Sigmoid colon (tissue), 7 donors: Measurements from ENCODE around the gene RPP25L. TPM values are rescaled to one million over a fixed set of nuclear protein-coding genes. Genes with fewer than 3 reads are reported as not detected.

Source experiments
- DNase-seq: peaks from one replicate; pipeline ENCODE4 v3.0.0-alpha.2; 2019
- H3K27ac ChIP-seq, 4 donors: fragments of 200-600 bp; sonication (generic); one replicate each; pipeline ENCODE4 v1.5.1; 2016 to 2019; ENCODE audit warnings: mild to moderate bottlenecking in 1 of 4
- H3K27me3 ChIP-seq, 3 donors: fragments of 200-600 bp; sonication (generic); one replicate each; pipeline ENCODE4 v1.5.1; 2019; ENCODE audit warnings: mild to moderate bottlenecking in 1 of 3
- H3K36me3 ChIP-seq, 4 donors: fragments of 200-600 bp; sonication (generic); one replicate each; pipeline ENCODE4 v1.5.1; 2016 to 2019
- H3K4me1 ChIP-seq, 4 donors: fragments of 200-600 bp; sonication (generic); one replicate each; pipeline ENCODE4 v1.5.1; 2017 to 2019
- H3K4me3 ChIP-seq, 4 donors: fragments of 200-600 bp; sonication (generic); one replicate each; pipeline ENCODE4 v1.5.1; 2017 to 2019; ENCODE audit warnings: mild to moderate bottlenecking in 2 of 4, moderate library complexity in 1 of 4
- H3K9me3 ChIP-seq, 4 donors: fragments of 200-600 bp in 3 of 4; sonication (generic) in 3 of 4; one replicate each; pipeline versions ENCODE4 v1.5.1 to v1.6.1; 2013 to 2019
- CTCF ChIP-seq, 4 experiments: fragments of 450-650 bp in 3 of 4; fragments of 200-600 bp in 1 of 4; IDR thresholded peaks; one replicate each; pipeline ENCODE4 v1.5.1; 2016 to 2019; ENCODE audit warnings: antibody characterized with exemption in 4 of 4, mild to moderate bottlenecking in 3 of 4, moderate library complexity in 2 of 4
- EP300 ChIP-seq, 4 donors: sonication (generic); formaldehyde crosslinking; IDR thresholded peaks; one replicate each; pipeline ENCODE4 v1.6.1; 2017; ENCODE audit warnings: antibody characterized with exemption in 4 of 4
- POLR2A ChIP-seq, 2 donors: fragments of 450-650 bp; IDR thresholded peaks; one replicate each; pipeline ENCODE4 v1.6.1; 2016; ENCODE audit warnings: antibody characterized with exemption in 2 of 2, mild to moderate bottlenecking in 2 of 2, moderate library complexity in 2 of 2
- POLR2AphosphoS5 ChIP-seq, 4 donors: sonication (generic); formaldehyde crosslinking; IDR thresholded peaks; one replicate each; pipeline ENCODE4 v1.6.1; 2017; ENCODE audit warnings: antibody characterized with exemption in 4 of 4
- WGBS, 2 donors: extraction: QIAGEN DNeasy Blood & Tissue Kit; methylation state at CpG; one replicate each; pipeline ENCODE4 v1.1.7; 2013; 5-methylcytosine and 5-hydroxymethylcytosine counted together
- intact Hi-C: fragments of 100-400 bp; cut with DNase I; formaldehyde crosslinking; loops from one replicate; pipeline ENCODE4 v1.15.1; 2023
- polyA plus RNA-seq, 3 donors: library from polyadenylated mRNA; stranded (reverse); fragments of 200-250 nt; gene quantifications; one replicate each; pipeline ENCODE4 v1.2.3, GENCODE V29; 2013
- total RNA-seq, 4 donors: library from RNA; depleted of rRNA; stranded (reverse); fragments of >200 nt; gene quantifications; one replicate each; pipeline ENCODE4 v1.1.0, GENCODE V29; 2016
- donor health status: healthy with polysubstance abuse.
- donor health status: Bipolar disorder and iron deficiency.
- donor health status: healthy.

RPP25L gene
- total and polyA plus RNA-seq, 7 donors = 23.3 to 72.1 (median 44.3) TPM

GRCh38 chr9:34572092-34572491 is 39.8 kb downstream of the RPP25L start:
- intact Hi-C loops = no loop called here
- Histone ChIP-seq H3K27ac (no peak overlapping the region), H3K36me3 (no peaks in the 10 kb centered on the region), H3K27me3 (peaks cover 0 to 25% (median 3%) of the 10 kb centered on the region in 3 donors), H3K4me3 (no peak overlapping the region), H3K4me1 (peaks cover 0 to 17% (median 9%) of the 10 kb centered on the region in 4 donors), H3K9me3 (no peaks in the 10 kb centered on the region)
- TF ChIP-seq POLR2A (IDR thresholded peaks at IDR 0.05) = no peak
- no peak for TF ChIP-seq EP300 (IDR thresholded peaks at IDR 0.05)
- TF ChIP-seq POLR2AphosphoS5 (IDR thresholded peaks at IDR 0.05) = no peak
- TF ChIP-seq CTCF (IDR thresholded peaks at IDR 0.05) = no peak
- DNase-seq = no peak

GRCh38 chr9:34571481-34571810 is 40.5 kb downstream of the RPP25L start:
- intact Hi-C loops = no loop called here
- WGBS, 2 donors = 40 to 72% methylated on average over 12 of the region's 12 CpGs
- peaks cover 0 to 17% (median 9%) of the 10 kb centered on the region in 4 donors for H3K4me1 ChIP-seq

GRCh38 chr9:34570809-34571480 is 41.0 kb downstream of the RPP25L start:
- Histone ChIP-seq H3K4me1 (peaks cover 0 to 17% (median 9%) of the 10 kb centered on the region in 4 donors), H3K27ac (peak overlapping the region in 2 of 4 donors; percentile 21 to 26), H3K9me3 (no peaks in the 10 kb centered on the region), H3K27me3 (peaks cover 0 to 15% (median 0%) of the 10 kb centered on the region in 3 donors), H3K36me3 (no peaks in the 10 kb centered on the region), H3K4me3 (no peak overlapping the region)
- DNase-seq = no peak
- intact Hi-C loops = no loop called here
- TF ChIP-seq POLR2A (IDR thresholded peaks at IDR 0.05) = no peak
- no peak for TF ChIP-seq CTCF (IDR thresholded peaks at IDR 0.05)
- TF ChIP-seq EP300 (IDR thresholded peaks at IDR 0.05) = no peak
- TF ChIP-seq POLR2AphosphoS5 (IDR thresholded peaks at IDR 0.05) = no peak
- WGBS, 2 donors = 70 to 79% methylated on average over 7 of the region's 7 CpGs

More at GRCh38 chr9:34571481-34571810, 40.5 kb downstream of the RPP25L start:
- H3K9me3 ChIP-seq = no peaks in the 10 kb centered on the region
- no peak overlapping the region for H3K4me3 ChIP-seq
- no peaks in the 10 kb centered on the region for H3K36me3 ChIP-seq
- H3K27ac ChIP-seq = no peak overlapping the region
- H3K27me3 ChIP-seq = peaks cover 0 to 18% (median 0%) of the 10 kb centered on the region in 3 donors
- DNase-seq = no peak
- TF ChIP-seq EP300 (IDR thresholded peaks at IDR 0.05) (no peak), CTCF (IDR thresholded peaks at IDR 0.05) (no peak), POLR2AphosphoS5 (IDR thresholded peaks at IDR 0.05) (no peak), POLR2A (IDR thresholded peaks at IDR 0.05) (no peak)

GRCh38 chr9:34570376-34570775 is 41.5 kb downstream of the RPP25L start:
- no peaks in the 10 kb centered on the region for H3K9me3 ChIP-seq
- TF ChIP-seq POLR2AphosphoS5 (IDR thresholded peaks at IDR 0.05) = peak in 3 of 4 donors; percentile 51 to 79 (median 59)
- no peak for TF ChIP-seq CTCF (IDR thresholded peaks at IDR 0.05)
- peaks cover 0 to 12% (median 0%) of the 10 kb centered on the region in 3 donors for H3K27me3 ChIP-seq
- H3K36me3 ChIP-seq = no peaks in the 10 kb centered on the region
- 70 to 77% methylated on average over 11 of the region's 11 CpGs for whole genome bisulfite sequencing, 2 donors
- no peak overlapping the region for H3K4me3 ChIP-seq
- DNase-seq = no peak
- peak overlapping the region in 2 of 4 donors; percentile 21 to 26 for H3K27ac ChIP-seq
- intact Hi-C loops = no loop called here
- peaks cover 0 to 17% (median 9%) of the 10 kb centered on the region in 4 donors for H3K4me1 ChIP-seq

- 73 to 82% methylated on average over 12 of the region's 12 CpGs for WGBS, 2 donors
- no peak for DNase-seq
- intact Hi-C loops = no loop called here
- TF ChIP-seq POLR2AphosphoS5 (IDR thresholded peaks at IDR 0.05) (no peak), CTCF (IDR thresholded peaks at IDR 0.05) (no peak), POLR2A (IDR thresholded peaks at IDR 0.05) (no peak), EP300 (IDR thresholded peaks at IDR 0.05) (no peak)
- H3K9me3 ChIP-seq = no peaks in the 10 kb centered on the region
- no peak overlapping the region for H3K4me3 ChIP-seq
- H3K27me3 ChIP-seq = peaks cover 0 to 4% (median 0%) of the 10 kb centered on the region in 3 donors
- H3K36me3 ChIP-seq = no peaks in the 10 kb centered on the region
- peaks cover 0 to 17% (median 9%) of the 10 kb centered on the region in 4 donors for H3K4me1 ChIP-seq
- H3K27ac ChIP-seq = no peak overlapping the region
Measured at GRCh38 chr9:34568774-34569173, 43.1 kb downstream of the RPP25L start.
